ENCODE measurements around the gene HDAC7.

GRCh38 chr12:47864646-47865235 is 45.0 kb upstream of the HDAC7 start:
- TF ChIP-seq CTCF (IDR thresholded peaks at IDR 0.05) (no peak), EP300 (IDR thresholded peaks at IDR 0.05) (no peak), POLR2A (IDR thresholded peaks at IDR 0.05) (no peak)

Data from tibial nerve (tissue), 4 donors.